Measurements from ENCODE around the gene OR52E2.

- TF ChIP-seq CTCF (IDR thresholded peaks at IDR 0.05) (no peak), POLR2AphosphoS5 (IDR thresholded peaks at IDR 0.05) (no peak)
Measured at GRCh38 chr11:5088556-5088955, 29.1 kb upstream of the OR52E2 start.
